ENCODE data around the gene GRIK5.
"Not testable (repeated sequence)": the region's sequence is repeated elsewhere in the genome, so short reads cannot be mapped to it uniquely, and the experiment has no call there.

The GRIK5 gene

DNA sequence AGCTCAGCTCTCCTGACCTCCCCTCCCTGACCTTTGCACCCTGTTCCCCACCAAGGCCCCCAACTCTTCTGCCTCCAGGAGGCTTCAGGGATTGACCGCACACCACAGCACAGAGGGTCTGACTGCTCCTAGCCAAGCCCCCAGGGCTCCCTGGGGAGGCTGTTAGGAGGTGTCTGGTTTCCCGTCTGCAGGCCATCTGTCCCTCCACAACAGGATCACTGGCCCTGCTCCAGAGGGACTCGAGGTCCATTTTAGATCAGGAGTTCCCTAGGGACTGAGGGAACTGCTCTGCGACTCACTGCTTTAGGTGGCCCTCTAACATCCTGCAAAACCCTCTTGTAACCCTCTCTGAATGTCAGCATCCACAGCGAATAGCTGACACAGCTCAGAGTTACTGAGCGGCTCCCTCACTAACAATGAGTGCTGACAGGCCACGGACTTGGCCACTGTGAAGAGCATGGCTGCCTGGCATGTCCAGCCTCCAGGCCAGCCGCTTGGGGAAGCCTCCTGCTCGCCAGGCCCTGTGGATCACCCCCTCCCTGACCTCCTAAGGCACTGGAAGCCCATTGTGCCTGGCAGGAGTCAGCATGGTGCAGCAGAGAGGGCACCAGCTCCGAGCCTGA, 17.7 kb downstream of the GRIK5 start:
- no peak for DNase-seq (ENCODE audit: low read depth)
- TF ChIP-seq CTCF (IDR thresholded peaks at IDR 0.05; ENCODE audit: low read depth, low read length, missing control alignments) = no peak
- no peak overlapping the region for H3K4me3 ChIP-seq (ENCODE audit: low read depth, low read length)

DNA sequence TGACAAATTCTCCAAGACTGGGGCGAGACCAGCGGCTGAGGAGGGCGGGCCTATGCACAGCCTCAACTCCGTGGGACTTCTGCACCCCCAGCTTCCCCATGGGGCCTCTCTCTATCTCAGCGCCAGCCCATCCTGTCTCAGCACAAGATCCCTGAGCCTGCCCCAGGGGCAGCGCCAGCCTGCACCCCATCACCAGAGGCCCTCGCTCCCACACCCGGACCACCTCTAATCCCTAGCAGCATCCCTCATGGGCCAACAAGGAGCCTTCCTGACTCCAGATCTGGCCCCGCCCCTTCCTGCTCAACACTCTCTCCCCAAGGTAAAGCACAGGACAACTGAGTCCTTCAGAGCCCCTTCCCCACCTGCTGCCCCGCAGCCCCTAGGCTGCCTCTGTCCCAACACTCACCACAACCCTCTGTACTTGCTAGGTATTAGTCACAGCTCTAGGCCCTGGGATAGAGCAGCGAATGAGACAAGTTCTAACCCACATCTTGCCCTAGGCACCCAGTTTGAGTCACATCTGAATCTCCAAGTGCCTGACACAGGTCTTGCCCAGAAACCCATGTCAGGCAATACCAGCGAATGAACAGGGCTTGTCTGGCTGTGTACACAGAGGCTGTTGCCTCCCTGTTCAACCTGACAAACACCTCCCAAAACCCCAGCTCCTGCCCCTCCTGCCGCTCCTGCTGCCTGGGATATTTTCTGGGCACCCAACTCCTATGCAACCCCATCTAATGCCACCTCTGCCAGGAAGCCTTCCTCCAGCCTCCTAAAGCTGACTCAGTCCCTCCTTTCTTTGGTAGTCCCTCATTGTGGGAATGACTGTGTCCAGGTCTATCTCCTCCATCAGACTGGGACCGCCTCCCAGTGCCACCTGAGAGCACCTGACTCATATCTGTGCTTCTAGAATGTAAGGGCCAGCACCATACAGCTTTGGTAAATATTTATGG, 18.6 kb downstream of the GRIK5 start:
- DNase-seq (ENCODE audit: low read depth) = no peak
- TF ChIP-seq CTCF (IDR thresholded peaks at IDR 0.05; ENCODE audit: low read depth, low read length, missing control alignments) = no peak
- H3K4me3 ChIP-seq (ENCODE audit: low read depth, low read length) = no peak overlapping the region

DNA sequence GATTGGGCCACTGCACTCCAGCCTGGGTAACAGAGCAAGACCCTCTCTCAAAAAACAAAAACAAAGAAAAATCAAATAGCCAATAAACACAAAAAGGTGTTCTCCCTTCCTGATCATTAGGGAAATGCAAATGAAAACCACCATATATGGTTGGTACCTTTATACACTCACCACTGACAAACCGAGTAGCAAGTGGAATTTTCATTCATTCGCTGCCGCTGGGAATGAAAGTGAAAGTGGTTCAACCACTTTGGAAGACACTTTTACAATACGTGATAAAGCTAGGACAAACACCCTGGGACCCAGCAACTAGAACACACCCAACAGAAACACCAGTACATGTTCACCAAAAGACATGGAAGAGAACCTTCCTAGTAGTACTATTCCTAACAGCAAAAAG, 21.0 kb downstream of the GRIK5 start:
- H3K4me3 ChIP-seq (ENCODE audit: low read depth, low read length) = no peak overlapping the region
- no peak for TF ChIP-seq CTCF (IDR thresholded peaks at IDR 0.05; ENCODE audit: low read depth, low read length, missing control alignments)
- no peak for DNase-seq (ENCODE audit: low read depth)

DNA sequence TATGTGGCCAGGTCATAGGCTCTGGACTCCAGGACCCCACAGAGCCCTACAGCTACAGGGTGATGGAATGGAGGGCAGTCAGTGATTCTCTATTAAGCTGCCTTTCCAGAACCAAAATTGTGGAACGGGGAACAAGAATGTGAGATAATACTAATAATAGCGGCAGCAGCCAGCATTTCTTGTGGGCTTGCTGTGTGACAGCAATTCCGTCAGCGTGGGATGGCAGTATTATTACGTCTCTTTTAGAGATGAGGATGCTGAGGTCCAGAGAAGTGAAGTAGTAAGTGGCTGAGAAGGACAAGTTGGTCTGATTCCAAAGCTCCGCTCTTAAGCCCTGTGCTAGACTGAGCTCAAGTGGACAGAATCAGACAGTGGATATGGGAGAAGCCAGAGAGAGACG, 24.4 kb downstream of the GRIK5 start:
- TF ChIP-seq CTCF (IDR thresholded peaks at IDR 0.05; ENCODE audit: low read depth, low read length, missing control alignments) = no peak
- no peak overlapping the region for H3K4me3 ChIP-seq (ENCODE audit: low read depth, low read length)
- no peak for DNase-seq (ENCODE audit: low read depth)

GRCh38 chr19:42042455-42043170, 27.4 kb downstream of the GRIK5 start:
- H3K4me3 ChIP-seq (ENCODE audit: low read depth, low read length) = no peak overlapping the region
- no peak for DNase-seq (ENCODE audit: low read depth)
- no peak for TF ChIP-seq CTCF (IDR thresholded peaks at IDR 0.05; ENCODE audit: low read depth, low read length, missing control alignments)

GRCh38 chr19:42040491-42040890, 29.5 kb downstream of the GRIK5 start:
- not testable (repeated sequence) for DNase-seq (ENCODE audit: low read depth); H3K4me3 ChIP-seq (ENCODE audit: low read depth, low read length)

- no peak overlapping the region for H3K4me3 ChIP-seq (ENCODE audit: low read depth, low read length)
- no peak for TF ChIP-seq CTCF (IDR thresholded peaks at IDR 0.05; ENCODE audit: low read depth, low read length, missing control alignments)
- DNase-seq (ENCODE audit: low read depth) = no peak
Measured at GRCh38 chr19:42040031-42040430, 30.0 kb downstream of the GRIK5 start.

All from GM12864 (cell line).